SK-N-SH (cell line): ENCODE results near the gene NANS.

ENCODE experiments used
- CHD2 ChIP-seq: fragments of 150-350 bp; IDR thresholded peaks from 2 replicates; pipeline ENCODE4 v1.6.1; 2018; ENCODE audit warnings: low read length; ENCODE audit not compliant: partially characterized antibody
- CTCF ChIP-seq: fragments of 200-600 bp; sonication (generic); IDR thresholded peaks from 2 replicates; pipeline ENCODE4 v1.6.1; 2017; ENCODE audit warnings: antibody characterized with exemption, mild to moderate bottlenecking, moderate library complexity
- EP300 ChIP-seq, 2 experiments: IDR thresholded peaks; 2 replicates each; pipeline versions ENCODE4 v1.4.0 to v1.6.1; 2012; ENCODE audit warnings: borderline replicate concordance in 1 of 2, low read depth in 1 of 2, low read length in 1 of 2
- FOXJ3 ChIP-seq: sonication (generic); formaldehyde crosslinking; IDR thresholded peaks from 2 replicates; pipeline ENCODE4 v1.5.1; 2020; ENCODE audit warnings: mild to moderate bottlenecking, missing genetic modification reagents
- GABPA ChIP-seq: IDR thresholded peaks from 2 replicates; pipeline ENCODE4 v1.4.0; 2012; ENCODE audit warnings: low read depth, mild to moderate bottlenecking
- GATA2 ChIP-seq: sonication (generic); formaldehyde crosslinking; IDR thresholded peaks from 2 replicates; pipeline ENCODE4 v1.5.0; 2020; ENCODE audit warnings: mild to moderate bottlenecking, missing genetic modification reagents
- MAX ChIP-seq: IDR thresholded peaks from 2 replicates; pipeline ENCODE4 v1.4.0; 2012; ENCODE audit warnings: low read depth
- NRF1 ChIP-seq: IDR thresholded peaks from 2 replicates; pipeline ENCODE4 v1.6.1; 2012; ENCODE audit warnings: low read depth, mild to moderate bottlenecking, low read length
- POLR2AphosphoS5 ChIP-seq: IDR thresholded peaks from 2 replicates; pipeline ENCODE4 v1.6.1; 2012; ENCODE audit warnings: low read depth, low read length
- REST ChIP-seq: IDR thresholded peaks from 2 replicates; pipeline ENCODE4 v1.6.1; 2012; ENCODE audit warnings: mild to moderate bottlenecking, low read depth, low read length, moderate library complexity
- RFX5 ChIP-seq: IDR thresholded peaks from 2 replicates; pipeline ENCODE4 v1.6.1; 2012; ENCODE audit warnings: mild to moderate bottlenecking, improper control_type of control experiment, low read length
- SMC3 ChIP-seq: IDR thresholded peaks from 2 replicates; pipeline ENCODE4 v1.6.1; 2012; ENCODE audit warnings: low read depth, low read length, improper control_type of control experiment
- USF2 ChIP-seq: fragments of 150-350 bp; IDR thresholded peaks from 2 replicates; pipeline ENCODE4 v1.6.1; 2017; ENCODE audit warnings: antibody characterized with exemption, low read length, low read depth, borderline replicate concordance

GRCh38 chr9:98108531-98109031, 52.0 kb downstream of the NANS start:
- no peak for TF ChIP-seq USF2
- TF ChIP-seq NRF1 = no peak
- no peak for TF ChIP-seq CTCF
- TF ChIP-seq MAX = no peak
- TF ChIP-seq FOXJ3 (CRISPR knock-in tag) = no peak
- TF ChIP-seq GABPA = no peak
- TF ChIP-seq POLR2AphosphoS5 = no peak
- no peak for TF ChIP-seq REST
- no peak for TF ChIP-seq EP300 (IDR thresholded peaks at IDR 0.05; ENCODE audit: borderline replicate concordance in 1 of 2, low read depth in 1 of 2, low read length in 1 of 2)
- TF ChIP-seq SMC3 = no peak
- TF ChIP-seq GATA2 (CRISPR knock-in tag) = no peak
- TF ChIP-seq CHD2 = no peak
- no peak for TF ChIP-seq RFX5
